Measurements from ENCODE around the gene SMPD1. TPM values are rescaled to one million over a fixed set of nuclear protein-coding genes. Genes with fewer than 3 reads are reported as not detected.

Gene SMPD1
- total RNA-seq, 2 donors from 2014 or later: 9.4 to 28.7 TPM

DNA sequence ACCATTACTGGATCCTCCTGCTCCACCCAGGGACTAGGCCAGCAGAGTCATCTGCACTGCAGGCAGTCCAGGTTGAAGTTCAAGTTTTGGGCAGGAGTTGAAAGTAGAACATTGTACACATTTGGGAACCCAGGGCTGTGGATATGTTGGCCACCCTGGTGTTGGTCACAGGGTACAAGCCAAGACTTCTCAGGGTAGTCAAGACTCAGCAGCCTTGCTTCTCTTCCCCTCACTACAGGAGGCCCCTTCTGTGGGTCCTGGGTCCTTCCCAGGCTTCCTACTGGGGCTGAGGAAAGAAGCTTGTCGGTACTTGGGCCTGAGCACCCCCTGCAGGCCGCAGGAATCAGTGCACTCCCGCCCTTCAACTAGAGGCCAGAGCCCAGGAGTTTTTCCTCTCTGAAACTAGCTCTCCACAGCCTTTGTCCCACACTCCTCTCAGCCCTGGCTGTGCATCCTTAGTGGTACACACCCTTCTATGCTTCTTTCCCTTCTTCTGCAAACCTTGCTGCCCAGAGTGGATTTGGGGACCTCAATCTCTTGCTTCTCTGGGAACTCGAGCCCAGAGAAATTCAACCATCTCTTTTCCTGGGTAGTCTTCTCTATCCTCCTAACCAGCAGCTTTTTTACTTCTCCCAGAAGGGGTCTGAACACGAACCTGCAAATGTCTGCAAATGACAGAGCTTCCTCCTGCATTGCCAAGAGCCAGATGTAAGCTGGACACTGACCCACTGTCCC, 53.2 kb downstream of the SMPD1 start:
- no peak overlapping the region for H3K27ac Mint-ChIP-seq
- TF ChIP-seq, protein P1, sequence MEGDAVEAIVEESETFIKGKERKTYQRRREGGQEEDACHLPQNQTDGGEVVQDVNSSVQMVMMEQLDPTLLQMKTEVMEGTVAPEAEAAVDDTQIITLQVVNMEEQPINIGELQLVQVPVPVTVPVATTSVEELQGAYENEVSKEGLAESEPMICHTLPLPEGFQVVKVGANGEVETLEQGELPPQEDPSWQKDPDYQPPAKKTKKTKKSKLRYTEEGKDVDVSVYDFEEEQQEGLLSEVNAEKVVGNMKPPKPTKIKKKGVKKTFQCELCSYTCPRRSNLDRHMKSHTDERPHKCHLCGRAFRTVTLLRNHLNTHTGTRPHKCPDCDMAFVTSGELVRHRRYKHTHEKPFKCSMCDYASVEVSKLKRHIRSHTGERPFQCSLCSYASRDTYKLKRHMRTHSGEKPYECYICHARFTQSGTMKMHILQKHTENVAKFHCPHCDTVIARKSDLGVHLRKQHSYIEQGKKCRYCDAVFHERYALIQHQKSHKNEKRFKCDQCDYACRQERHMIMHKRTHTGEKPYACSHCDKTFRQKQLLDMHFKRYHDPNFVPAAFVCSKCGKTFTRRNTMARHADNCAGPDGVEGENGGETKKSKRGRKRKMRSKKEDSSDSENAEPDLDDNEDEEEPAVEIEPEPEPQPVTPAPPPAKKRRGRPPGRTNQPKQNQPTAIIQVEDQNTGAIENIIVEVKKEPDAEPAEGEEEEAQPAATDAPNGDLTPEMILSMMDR (conservative IDR thresholded peaks at IDR 0.05): peak; percentile 91
- Histone ChIP-seq H3K4me3 (ENCODE audit: low read length) (no peak overlapping the region), H3K9me3 (ENCODE audit: control insufficient read depth, low read length) (no peaks in the 10 kb centered on the region), H3K4me1 (ENCODE audit: control insufficient read depth, insufficient read depth, low read length) (peaks cover 21% of the 10 kb centered on the region), H3K36me3 (ENCODE audit: control insufficient read depth, insufficient read depth, low read length) (no peaks in the 10 kb centered on the region), H3K27me3 (ENCODE audit: control insufficient read depth, insufficient read depth, low read length, poor library complexity, severe bottlenecking) (no peaks in the 10 kb centered on the region), H3K27ac (ENCODE audit: low read depth, low read length) (no peak overlapping the region), H3K9ac (ENCODE audit: extremely low read depth, low read length, poor library complexity, severe bottlenecking) (no peak overlapping the region)
- H3K9me3 Mint-ChIP-seq: no peaks in the 10 kb centered on the region
- peaks cover 6% of the 10 kb centered on the region for H3K4me1 Mint-ChIP-seq
- no peaks in the 10 kb centered on the region for H3K36me3 Mint-ChIP-seq (ENCODE audit: low read depth)
- no peaks in the 10 kb centered on the region for H3K27me3 Mint-ChIP-seq (ENCODE audit: insufficient read depth)
- WGBS, 2 experiments (ENCODE audit: insufficient coverage in 1 of 2, insufficient read length in 1 of 2): 14 to 26% methylated on average over 3 to 5 of the region's 5 CpGs
- DNase-seq: peak; percentile 86
- no peak overlapping the region for H3K4me3 Mint-ChIP-seq

Other genes with a start within 250 kb of the SMPD1 start
- not detected for gene OR52B2, start 220.1 kb upstream of the SMPD1 start, total RNA-seq
- gene OR52W1, start 191.2 kb upstream of the SMPD1 start, total RNA-seq: not detected
- not detected for gene C11orf42, start 184.9 kb upstream of the SMPD1 start, total RNA-seq
- gene FHIP1B, start 155.8 kb upstream of the SMPD1 start, total RNA-seq: 10 to 100 TPM; 45.3 to 50.6 TPM
- 1 to 10 TPM; 1.7 to 4.3 TPM for gene CNGA4, start 151.4 kb upstream of the SMPD1 start, total RNA-seq
- 100 to 1,000 TPM; 433 to 467 TPM for gene CCKBR, start 130.6 kb upstream of the SMPD1 start, total RNA-seq
- gene CAVIN3, start 70.0 kb upstream of the SMPD1 start, total RNA-seq: 10 to 100 TPM; 42.2 to 70.2 TPM
- 10 to 100 TPM; 51.5 to 51.6 TPM for gene APBB1, start 28.6 kb downstream of the SMPD1 start, total RNA-seq
- gene HPX, start 50.5 kb downstream of the SMPD1 start, total RNA-seq: 1 to 10 TPM; 3.9 to 6.0 TPM
- 10 to 100 TPM; 13.0 to 18.0 TPM for gene TRIM3, start 83.5 kb downstream of the SMPD1 start, total RNA-seq
- gene ARFIP2, start 90.9 kb downstream of the SMPD1 start, total RNA-seq: 10 to 100 TPM; 56.5 to 56.8 TPM
- 10 to 100 TPM; 29.6 to 30.5 TPM for gene TIMM10B, start 91.0 kb downstream of the SMPD1 start, total RNA-seq
- 10 to 100 TPM; 11.0 to 12.2 TPM for gene DNHD1, start 106.8 kb downstream of the SMPD1 start, total RNA-seq
- gene RRP8, start 213.1 kb downstream of the SMPD1 start, total RNA-seq: 10 to 100 TPM; 11.0 to 12.8 TPM
- 100 to 1,000 TPM; 125 to 136 TPM for gene ILK, start 213.3 kb downstream of the SMPD1 start, total RNA-seq
- gene TAF10, start 221.7 kb downstream of the SMPD1 start, total RNA-seq: 100 to 1,000 TPM; 168 to 202 TPM
- gene TPP1, start 228.9 kb downstream of the SMPD1 start, total RNA-seq: 10 to 100 TPM; 68.3 to 71.0 TPM

All from endodermal cell (in vitro differentiated cells).